GM12892 (cell line): ENCODE measurements around the gene SORCS2.

Experiments used
- POLR2A ChIP-seq: IDR thresholded peaks from 2 replicates; pipeline ENCODE4 v1.6.1; 2011; ENCODE audit warnings: low read depth, low read length, control low read depth
- POLR2AphosphoS5 ChIP-seq: IDR thresholded peaks from 2 replicates; pipeline ENCODE4 v1.6.1; 2011; ENCODE audit warnings: low read depth, low read length, control low read depth
- TAF1 ChIP-seq: IDR thresholded peaks from 2 replicates; pipeline ENCODE4 v1.6.1; 2011; ENCODE audit warnings: low read depth, mild to moderate bottlenecking, control low read depth, low read length, borderline replicate concordance

GRCh38 chr4:7746351-7747061 lies 554.2 kb downstream of the SORCS2 start:
- TF ChIP-seq POLR2A (no peak), POLR2AphosphoS5 (no peak), TAF1 (no peak)
